Kidney (tissue), 14 donors: ENCODE results near the gene TRIM26. TPM values are rescaled to one million over a fixed set of nuclear protein-coding genes. Genes with fewer than 3 reads are reported as not detected.

Experiments used
- DNase-seq, 5 donors: peaks; one replicate each; pipeline ENCODE4 v3.0.0-alpha.2; 2013 to 2020
- FAIRE-seq: peaks from 2 replicates; lab custom pipeline; 2012; peaks lifted over from hg19 to GRCh38; lab: Jason Lieb, UNC
- H3K27ac ChIP-seq, 2 donors: one replicate each; pipeline ENCODE4 v1.7.0; 2013; ENCODE audit warnings: low read depth in 2 of 2, low read length in 2 of 2, inconsistent platforms in 1 of 2
- H3K27me3 ChIP-seq: one replicate; pipeline ENCODE4 v1.7.1; 2013; ENCODE audit warnings: low read length, inconsistent platforms; ENCODE audit not compliant: control insufficient read depth, insufficient read depth
- H3K36me3 ChIP-seq, 3 donors: one replicate each; pipeline versions ENCODE4 v1.7.0 to v1.7.1; 2013; ENCODE audit warnings: low read length in 3 of 3, control low read depth in 1 of 3, inconsistent platforms in 1 of 3; ENCODE audit not compliant: insufficient read depth in 3 of 3, control insufficient read depth in 2 of 3
- H3K4me1 ChIP-seq, 3 donors: one replicate each; pipeline versions ENCODE4 v1.7.0 to v1.7.1; 2013; ENCODE audit warnings: low read length in 3 of 3, inconsistent platforms in 1 of 3, low read depth in 1 of 3; ENCODE audit not compliant: control insufficient read depth in 2 of 3, insufficient read depth in 2 of 3
- H3K4me3 ChIP-seq, 3 donors: one replicate each; pipeline versions ENCODE4 v1.7.0 to v1.8.1; 2013; ENCODE audit warnings: low read length in 3 of 3, control low read depth in 1 of 3, inconsistent platforms in 1 of 3
- H3K9ac ChIP-seq, 3 donors: one replicate each; pipeline versions ENCODE4 v1.7.0 to v1.7.1; 2013; ENCODE audit warnings: low read length in 3 of 3, control low read depth in 1 of 3, inconsistent platforms in 1 of 3
- H3K9me3 ChIP-seq, 3 donors: one replicate each; pipeline versions ENCODE4 v1.7.0 to v1.7.1; 2013; ENCODE audit warnings: low read length in 3 of 3, control low read depth in 1 of 3, inconsistent platforms in 1 of 3; ENCODE audit not compliant: control insufficient read depth in 2 of 3, insufficient read depth in 1 of 3
- CTCF ChIP-seq: IDR thresholded peaks from 3 replicates; pipeline ENCODE4 v1.5.1; 2012; ENCODE audit warnings: mild to moderate bottlenecking, moderate library complexity, borderline replicate concordance; ENCODE audit not compliant: insufficient read depth; ENCODE audit errors: extremely low read depth
- intact Hi-C: fragments of 100-400 bp; cut with DNase I; formaldehyde crosslinking; loops from one replicate; pipeline ENCODE4 v1.11.1; 2022
- polyA plus RNA-seq: library from polyadenylated mRNA; stranded (reverse); fragments of 350-450 nt; fragmentation: Illumina TruSeq; extraction: RNeasy Lipid Tissue Mini Kit (QIAGEN cat#74804); gene quantifications from one replicate; pipeline ENCODE4 v1.2.3, GENCODE V29; 2014; ENCODE audit warnings: low read depth, low replicate concordance; ENCODE audit not compliant: insufficient read depth
- total RNA-seq: library from RNA; stranded (reverse); fragmentation: NEBNext Ultra II Directional; extraction: Animal tissue kit (Norgen Biotek cat#: 25700); gene quantifications from one replicate; pipeline ENCODE4 v1.2.1, GENCODE V29; 2021
- donor health status: control.
- donor health status: control.
- donor health status: control.
- donor health status: control.
- donor health status: control.
- donor health status: DM: yes; HTN: yes; CAD: no.
- donor health status: Normal renal cell carcinoma (clear cell type).

Gene TRIM26
- total and polyA plus RNA-seq, 2 donors from 2014 or later: 28.0 to 63.9 TPM

GRCh38 chr6:30195951-30196350, 17.3 kb downstream of the TRIM26 start:
- Histone ChIP-seq H3K36me3 (peaks cover 3 to 50% (median 33%) of the 10 kb centered on the region in 3 donors), H3K27ac (no peak overlapping the region), H3K9ac (no peak overlapping the region), H3K9me3 (no peaks in the 10 kb centered on the region), H3K27me3 (no peaks in the 10 kb centered on the region), H3K4me3 (no peak overlapping the region), H3K4me1 (no peaks in the 10 kb centered on the region)
- intact Hi-C loops: no loop called here
- no peak for TF ChIP-seq CTCF
- FAIRE-seq: no peak
- DNase-seq: no peak

DNA sequence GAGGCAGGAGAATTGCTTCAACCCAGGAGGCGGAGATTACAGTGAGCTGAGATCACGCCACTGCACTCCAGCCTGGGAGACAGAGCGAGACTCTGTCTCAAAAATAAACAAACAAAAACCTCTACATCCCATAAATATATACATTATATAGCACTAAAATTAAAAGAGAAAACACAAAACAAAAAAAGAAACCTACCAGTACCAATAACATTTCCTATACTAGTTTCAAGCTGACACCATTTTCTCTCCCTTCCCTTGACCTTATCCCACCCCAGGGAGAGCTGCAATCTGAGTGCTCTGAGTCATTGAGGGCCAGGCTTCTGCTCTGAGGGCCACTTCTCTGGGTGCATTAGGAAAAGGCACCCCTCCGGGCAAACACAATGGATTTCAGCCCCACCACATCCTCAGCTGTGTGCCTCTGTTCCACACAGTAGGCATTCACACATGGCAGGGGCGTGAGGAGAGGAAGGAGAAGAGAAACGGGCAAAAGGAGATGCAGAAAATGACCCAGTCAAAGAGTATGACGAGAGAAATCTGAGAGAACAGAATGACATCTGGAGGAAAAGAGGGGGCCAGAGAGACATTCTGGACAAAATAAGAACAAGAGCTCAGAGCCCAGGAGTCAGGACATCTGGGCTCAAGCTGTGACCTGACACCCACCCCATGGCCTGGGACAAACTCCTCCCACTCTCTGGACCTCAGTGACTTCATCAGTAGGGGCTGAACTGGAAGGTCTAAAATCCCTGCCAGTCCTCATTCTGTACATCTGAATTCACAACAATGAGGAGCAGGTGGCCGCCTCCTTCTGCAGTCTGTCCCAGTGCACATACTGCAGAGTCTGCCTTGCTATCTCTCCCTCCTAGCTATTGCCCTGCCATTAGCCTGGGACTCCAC, 18.2 kb downstream of the TRIM26 start:
- no peaks in the 10 kb centered on the region for H3K27me3 ChIP-seq
- H3K36me3 ChIP-seq: peaks cover 3 to 54% (median 33%) of the 10 kb centered on the region in 3 donors
- TF ChIP-seq CTCF: no peak
- no peaks in the 10 kb centered on the region for H3K9me3 ChIP-seq
- H3K9ac ChIP-seq: no peak overlapping the region
- FAIRE-seq: no peak
- H3K4me1 ChIP-seq: no peaks in the 10 kb centered on the region
- H3K27ac ChIP-seq: no peak overlapping the region
- DNase-seq: no peak
- intact Hi-C loops: no loop called here
- no peak overlapping the region for H3K4me3 ChIP-seq

DNA sequence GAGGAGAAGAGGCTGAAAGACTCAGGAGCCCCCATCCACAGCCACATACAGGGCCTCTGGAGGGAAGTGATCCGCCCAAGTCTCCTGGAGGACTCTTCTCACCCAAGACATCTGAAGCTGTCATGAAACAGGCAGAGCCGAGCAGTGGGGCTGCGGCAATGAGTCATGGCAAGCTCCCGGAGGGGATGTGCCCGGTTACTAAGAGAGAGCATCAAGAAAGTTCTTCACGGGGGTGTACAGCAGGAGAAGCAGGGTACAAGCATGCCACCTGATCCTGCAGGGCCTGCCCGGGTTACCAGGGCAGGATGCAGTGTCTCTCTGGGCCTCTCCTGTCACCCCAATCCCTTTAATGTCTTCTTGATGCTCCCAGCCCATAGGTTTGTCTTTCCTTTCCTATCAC, 21.1 kb downstream of the TRIM26 start:
- TF ChIP-seq CTCF: no peak
- FAIRE-seq (no peak), DNase-seq (no peak)
- Histone ChIP-seq H3K9ac (no peak overlapping the region), H3K4me3 (no peak overlapping the region), H3K36me3 (peaks cover 0 to 55% (median 34%) of the 10 kb centered on the region in 3 donors), H3K27me3 (no peaks in the 10 kb centered on the region), H3K9me3 (no peaks in the 10 kb centered on the region), H3K4me1 (no peaks in the 10 kb centered on the region), H3K27ac (no peak overlapping the region)
- intact Hi-C loops: no loop called here
